CD4-positive, alpha-beta T cell (primary cell): Measurements from ENCODE around the gene CFAP100. TPM values are rescaled to one million over a fixed set of nuclear protein-coding genes. Genes with fewer than 3 reads are reported as not detected.

Experiments used
- ATAC-seq: fragments of 200-7000 bp; cut with Tn5 transposase; one replicate; pipeline ENCODE4 v1.10.0; 2022; ENCODE audit warnings: mild to moderate bottlenecking; ENCODE audit not compliant: poor library complexity
- CTCF ChIA-PET: fragments of 350-600 bp; sonication (Branson Sonifier 250); formaldehyde crosslinking; loops from one replicate; lab custom pipeline; 2021; ENCODE audit warnings: antibody characterized with exemption, inconsistent platforms; lab: Charles Lee
- POLR2A ChIA-PET: fragments of 350-600 bp; sonication (Branson Sonifier 250); formaldehyde crosslinking; loops from one replicate; lab custom pipeline; 2021; ENCODE audit warnings: antibody characterized with exemption, inconsistent platforms; lab: Charles Lee
- DNase-seq, 14 experiments: peaks; one replicate each; pipeline ENCODE4 v3.0.0-alpha.2; 2013 to 2020; ENCODE audit warnings: mixed read lengths in 2 of 14
- H3K27ac ChIP-seq, 2 donors: one replicate each; pipeline versions ENCODE4 v1.5.1 to v1.7.0; 2013; ENCODE audit warnings: low read length in 2 of 2, low read depth in 1 of 2, mild to moderate bottlenecking in 1 of 2
- H3K27me3 ChIP-seq, 2 experiments: 1 replicate in 1 of 2; 2 replicates in 1 of 2; pipeline versions ENCODE4 v1.6.1 to v1.7.0; 2013; ENCODE audit warnings: low read length in 2 of 2, control low read depth in 1 of 2, mild to moderate bottlenecking in 1 of 2, moderate library complexity in 1 of 2; ENCODE audit not compliant: insufficient read depth in 2 of 2, control insufficient read depth in 1 of 2
- H3K36me3 ChIP-seq: one replicate; pipeline ENCODE4 v1.6.1; 2013; ENCODE audit warnings: low read length, control low read depth; ENCODE audit not compliant: insufficient read depth
- H3K4me1 ChIP-seq: one replicate; pipeline ENCODE4 v1.6.1; 2013; ENCODE audit warnings: low read length, control low read depth; ENCODE audit not compliant: insufficient read depth
- H3K4me3 ChIP-seq: one replicate; pipeline ENCODE4 v1.5.1; 2013; ENCODE audit warnings: mild to moderate bottlenecking, low read length, moderate library complexity
- H3K9me3 ChIP-seq, 2 experiments: 1 replicate in 1 of 2; 2 replicates in 1 of 2; pipeline versions ENCODE4 v1.6.1 to v1.7.0; 2013; ENCODE audit warnings: low read length in 2 of 2, mild to moderate bottlenecking in 2 of 2, control low read depth in 1 of 2, moderate library complexity in 1 of 2; ENCODE audit not compliant: control insufficient read depth in 1 of 2, insufficient read depth in 1 of 2
- H3K27ac Mint-ChIP-seq: one replicate; pipeline ENCODE4 v1.8.0; 2020; ENCODE audit warnings: mixed read lengths
- H3K27me3 Mint-ChIP-seq: one replicate; pipeline ENCODE4 v1.8.0; 2021; ENCODE audit warnings: mixed read lengths
- H3K36me3 Mint-ChIP-seq: one replicate; pipeline ENCODE4 v1.8.0; 2021; ENCODE audit warnings: low read depth, mixed read lengths
- H3K4me1 Mint-ChIP-seq: one replicate; pipeline ENCODE4 v1.8.0; 2021; ENCODE audit warnings: low read depth, mixed read lengths
- H3K4me3 Mint-ChIP-seq: one replicate; pipeline ENCODE4 v1.8.0; 2020; ENCODE audit warnings: mild to moderate bottlenecking, mixed read lengths
- H3K9me3 Mint-ChIP-seq: one replicate; pipeline ENCODE4 v1.8.0; 2020; ENCODE audit warnings: mixed read lengths
- CTCF ChIP-seq: fragments of 200-600 bp; IDR thresholded peaks from one replicate; pipeline ENCODE4 v1.8.0; 2022; ENCODE audit warnings: antibody characterized with exemption, mild to moderate bottlenecking
- intact Hi-C, 2 experiments: fragments of 100-400 bp; cut with DNase I in 1 of 2; cut with micrococcal nuclease in 1 of 2; formaldehyde crosslinking; loops; one replicate each; pipeline versions ENCODE4 v1.15.1 to v1.9.0; 2023 to 2025; cut with DNase I, micrococcal nuclease
- total RNA-seq, 174 experiments: library from RNA in 2 of 174; stranded (reverse) in 2 of 174; gene quantifications; one replicate each; pipeline ENCODE4 v1.2.3 and lab custom pipeline; 2021 to 2026

Gene CFAP100
- total RNA-seq, 2 experiments from 2014 or later, result not detected

DNA sequence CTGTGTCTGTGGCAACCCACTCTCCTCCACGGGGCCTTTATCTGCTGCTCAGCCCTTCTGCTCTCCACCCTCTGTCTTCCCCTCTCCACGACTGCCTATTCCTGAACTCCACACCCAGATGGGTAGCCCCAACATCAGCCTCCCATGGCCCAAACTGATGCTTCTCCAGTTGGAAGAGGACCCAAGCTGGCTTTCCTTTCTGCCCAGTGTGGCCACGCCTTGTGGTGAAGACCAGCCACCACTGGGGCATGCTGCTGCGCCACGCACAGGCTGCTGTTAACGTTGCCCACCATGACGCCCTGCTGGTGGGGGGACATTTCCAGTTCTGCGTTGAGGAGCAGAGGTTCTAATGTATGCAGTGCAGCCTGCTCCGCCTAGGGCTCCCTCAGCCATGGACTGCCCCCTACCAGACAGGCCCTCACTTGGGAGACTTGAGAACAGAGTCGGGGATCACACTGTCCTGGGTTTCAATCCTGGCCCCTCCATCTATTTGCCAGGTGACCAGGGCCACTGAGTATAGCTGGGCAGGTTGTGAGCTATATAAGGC lies 26.9 kb downstream of the CFAP100 start:
- Mint-ChIP-seq H3K4me1 (no peaks in the 10 kb centered on the region), H3K4me3 (no peak overlapping the region), H3K9me3 (peaks cover 4% of the 10 kb centered on the region), H3K36me3 (peaks cover 9% of the 10 kb centered on the region), H3K27ac (no peak overlapping the region), H3K27me3 (peaks cover 4% of the 10 kb centered on the region)
- peaks cover 8 to 9% of the 10 kb centered on the region in 2 experiments for H3K9me3 ChIP-seq
- H3K27ac ChIP-seq, result no peak overlapping the region
- intact Hi-C loops, result no loop called here
- peak in 1 of 14 experiments; percentile 5 for DNase-seq
- H3K4me1 ChIP-seq, result no peaks in the 10 kb centered on the region
- no peak overlapping the region for H3K4me3 ChIP-seq
- H3K36me3 ChIP-seq, result no peaks in the 10 kb centered on the region
- no peak for TF ChIP-seq CTCF
- CTCF ChIA-PET, result no interaction called here
- ATAC-seq, result no peak
- no peaks in the 10 kb centered on the region for H3K27me3 ChIP-seq
- POLR2A ChIA-PET, result no interaction called here

DNA sequence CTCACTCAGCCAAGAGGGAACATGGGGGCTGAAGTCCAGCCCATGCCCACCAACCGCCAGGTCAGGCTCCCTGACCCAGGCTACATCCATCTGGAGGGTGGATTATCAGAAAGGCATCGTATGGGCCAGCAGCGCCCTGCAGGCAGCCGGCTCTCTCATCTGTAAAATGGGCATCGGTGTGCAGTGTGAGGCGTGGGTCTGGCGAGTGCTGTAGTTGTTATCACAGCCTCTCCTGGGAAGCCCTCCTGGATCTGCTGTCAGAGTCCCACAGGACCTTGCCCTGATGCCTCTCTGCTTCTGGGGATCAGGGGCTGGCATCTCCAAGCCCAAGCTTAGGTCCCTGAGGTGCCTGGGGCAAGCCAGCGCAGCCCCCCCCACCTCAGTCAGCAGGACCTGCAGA lies 27.4 kb downstream of the CFAP100 start:
- peaks cover 8 to 9% of the 10 kb centered on the region in 2 experiments for H3K9me3 ChIP-seq
- H3K27me3 ChIP-seq, result no peaks in the 10 kb centered on the region
- H3K27ac ChIP-seq, result no peak overlapping the region
- H3K4me1 Mint-ChIP-seq, result no peaks in the 10 kb centered on the region
- peaks cover 9% of the 10 kb centered on the region for H3K36me3 Mint-ChIP-seq
- intact Hi-C loops, result no loop called here
- no peaks in the 10 kb centered on the region for H3K36me3 ChIP-seq
- DNase-seq (no peak), ATAC-seq (no peak)
- peaks cover 9% of the 10 kb centered on the region for H3K9me3 Mint-ChIP-seq
- ChIA-PET POLR2A (no interaction called here), CTCF (no interaction called here)
- H3K4me1 ChIP-seq, result no peaks in the 10 kb centered on the region
- no peak overlapping the region for H3K4me3 Mint-ChIP-seq
- TF ChIP-seq CTCF, result no peak
- no peak overlapping the region for H3K27ac Mint-ChIP-seq
- no peak overlapping the region for H3K4me3 ChIP-seq
- H3K27me3 Mint-ChIP-seq, result peaks cover under 1% of the 10 kb centered on the region

GRCh38 chr3:126422571-126423091 lies 27.9 kb downstream of the CFAP100 start:
- Mint-ChIP-seq H3K27ac (no peak overlapping the region), H3K4me3 (no peak overlapping the region), H3K9me3 (peaks cover 13% of the 10 kb centered on the region), H3K4me1 (no peaks in the 10 kb centered on the region), H3K27me3 (no peaks in the 10 kb centered on the region), H3K36me3 (peaks cover 9% of the 10 kb centered on the region)
- no peak for TF ChIP-seq CTCF
- Histone ChIP-seq H3K27me3 (no peaks in the 10 kb centered on the region), H3K4me3 (no peak overlapping the region), H3K27ac (no peak overlapping the region), H3K36me3 (no peaks in the 10 kb centered on the region), H3K4me1 (no peaks in the 10 kb centered on the region), H3K9me3 (peaks cover 8 to 9% of the 10 kb centered on the region in 2 experiments)
- DNase-seq (peak in 1 of 14 experiments; percentile 2), ATAC-seq (no peak)
- CTCF ChIA-PET, result no interaction called here
- POLR2A ChIA-PET, result no interaction called here
- intact Hi-C loops, result no loop called here
